Tibial nerve (tissue), 4 donors: ENCODE results near the gene CCL22. TPM values are rescaled to one million over a fixed set of nuclear protein-coding genes. Genes with fewer than 3 reads are reported as not detected.

Experiments used
- DNase-seq, 2 donors: peaks; one replicate each; pipeline ENCODE4 v3.0.0-alpha.2; 2019; ENCODE audit warnings: low spot score in 2 of 2
- H3K27ac ChIP-seq, 4 donors: fragments of 200-600 bp; sonication (generic) in 3 of 4; one replicate each; pipeline ENCODE4 v1.5.1; 2017 to 2019; ENCODE audit warnings: mild to moderate bottlenecking in 1 of 4
- H3K27me3 ChIP-seq, 2 donors: fragments of 200-600 bp; sonication (generic) in 1 of 2; one replicate each; pipeline versions ENCODE4 v1.5.1 to v1.6.0; 2017 to 2019
- H3K36me3 ChIP-seq, 3 donors: fragments of 200-600 bp; sonication (generic); one replicate each; pipeline ENCODE4 v1.5.1; 2018 to 2019
- H3K4me1 ChIP-seq, 4 donors: fragments of 200-600 bp; sonication (generic) in 3 of 4; one replicate each; pipeline ENCODE4 v1.5.1; 2017 to 2019
- H3K4me3 ChIP-seq, 4 donors: fragments of 200-600 bp; sonication (generic) in 3 of 4; one replicate each; pipeline ENCODE4 v1.5.1; 2017 to 2019; ENCODE audit warnings: mild to moderate bottlenecking in 1 of 4, moderate library complexity in 1 of 4
- H3K9me3 ChIP-seq, 4 donors: fragments of 200-600 bp; sonication (generic) in 3 of 4; one replicate each; pipeline ENCODE4 v1.5.1; 2017 to 2019
- CTCF ChIP-seq, 5 experiments: fragments of 200-600 bp in 3 of 5; fragments of 450-650 bp in 2 of 5; sonication (generic) in 3 of 5; IDR thresholded peaks; one replicate each; pipeline ENCODE4 v1.5.1; 2016 to 2019; ENCODE audit warnings: antibody characterized with exemption in 5 of 5, mild to moderate bottlenecking in 3 of 5, moderate library complexity in 2 of 5
- EP300 ChIP-seq, 2 donors: sonication (generic); formaldehyde crosslinking; IDR thresholded peaks; one replicate each; pipeline ENCODE4 v1.6.1; 2017; ENCODE audit warnings: antibody characterized with exemption in 2 of 2, mild to moderate bottlenecking in 1 of 2
- POLR2A ChIP-seq, 2 donors: fragments of 450-650 bp; IDR thresholded peaks; one replicate each; pipeline ENCODE4 v1.6.1; 2017; ENCODE audit warnings: antibody characterized with exemption in 2 of 2, mild to moderate bottlenecking in 2 of 2, moderate library complexity in 2 of 2
- WGBS, 2 donors: methylation state at CpG; one replicate each; pipeline ENCODE4 v1.1.5; 2018; 5-methylcytosine and 5-hydroxymethylcytosine counted together
- small RNA-seq: library from RNA; depleted of rRNA; stranded (forward); fragments of <200 nt; gene quantifications from one replicate; pipeline ENCODE3, GENCODE V24; 2016
- total RNA-seq, 4 donors: library from RNA; depleted of rRNA; stranded (reverse); fragments of >200 nt; gene quantifications; one replicate each; pipeline ENCODE4 v1.1.0, GENCODE V29; 2016

Gene CCL22
- total RNA-seq, 4 donors from 2014 or later: not detected

GRCh38 chr16:57411362-57411976 lies 52.9 kb downstream of the CCL22 start:
- Histone ChIP-seq H3K27ac (no peak overlapping the region), H3K9me3 (no peaks in the 10 kb centered on the region), H3K4me3 (no peak overlapping the region), H3K36me3 (no peaks in the 10 kb centered on the region), H3K4me1 (peaks cover 0 to 10% (median 2%) of the 10 kb centered on the region in 4 donors), H3K27me3 (no peaks in the 10 kb centered on the region)
- TF ChIP-seq POLR2A (IDR thresholded peaks at IDR 0.05) (no peak), CTCF (IDR thresholded peaks at IDR 0.05) (no peak), EP300 (IDR thresholded peaks at IDR 0.05) (no peak)
- no peak for DNase-seq
- 53 to 55% methylated on average over 7 to 9 of the region's 12 CpGs for WGBS, 2 donors

GRCh38 chr16:57412584-57412983 lies 54.0 kb downstream of the CCL22 start:
- no peaks in the 10 kb centered on the region for H3K9me3 ChIP-seq
- no peak overlapping the region for H3K27ac ChIP-seq
- DNase-seq: no peak
- H3K27me3 ChIP-seq: no peaks in the 10 kb centered on the region
- peaks cover 0 to 22% (median 11%) of the 10 kb centered on the region in 4 donors for H3K4me1 ChIP-seq
- TF ChIP-seq CTCF (IDR thresholded peaks at IDR 0.05): no peak
- no peak for TF ChIP-seq EP300 (IDR thresholded peaks at IDR 0.05)
- no peak for TF ChIP-seq POLR2A (IDR thresholded peaks at IDR 0.05)
- H3K4me3 ChIP-seq: no peak overlapping the region
- WGBS, 2 donors: 87 to 90% methylated on average over 9 of the region's 9 CpGs
- H3K36me3 ChIP-seq: no peaks in the 10 kb centered on the region

GRCh38 chr16:57413301-57413730 lies 54.7 kb downstream of the CCL22 start:
- no peak overlapping the region for H3K4me3 ChIP-seq
- no peaks in the 10 kb centered on the region for H3K27me3 ChIP-seq
- peaks cover 0 to 26% (median 11%) of the 10 kb centered on the region in 4 donors for H3K4me1 ChIP-seq
- no peaks in the 10 kb centered on the region for H3K36me3 ChIP-seq
- 79 to 95% methylated on average over 3 to 5 of the region's 5 CpGs for WGBS, 2 donors
- no peak for TF ChIP-seq POLR2A (IDR thresholded peaks at IDR 0.05)
- no peak for TF ChIP-seq EP300 (IDR thresholded peaks at IDR 0.05)
- no peak for TF ChIP-seq CTCF (IDR thresholded peaks at IDR 0.05)
- DNase-seq: no peak
- no peaks in the 10 kb centered on the region for H3K9me3 ChIP-seq
- no peak overlapping the region for H3K27ac ChIP-seq

- H3K4me3 ChIP-seq: no peak overlapping the region
- 79 to 84% methylated on average over 7 of the region's 7 CpGs for WGBS, 2 donors
- no peaks in the 10 kb centered on the region for H3K27me3 ChIP-seq
- TF ChIP-seq POLR2A (IDR thresholded peaks at IDR 0.05): no peak
- no peak for TF ChIP-seq EP300 (IDR thresholded peaks at IDR 0.05)
- no peak for TF ChIP-seq CTCF (IDR thresholded peaks at IDR 0.05)
- H3K27ac ChIP-seq: no peak overlapping the region
- peaks cover 0 to 30% (median 12%) of the 10 kb centered on the region in 4 donors for H3K4me1 ChIP-seq
- no peaks in the 10 kb centered on the region for H3K36me3 ChIP-seq
- DNase-seq: no peak
- H3K9me3 ChIP-seq: no peaks in the 10 kb centered on the region
Measured at GRCh38 chr16:57413733-57414132, 55.1 kb downstream of the CCL22 start.

Small RNAs within 50 kb of the gene (small RNA-seq; reads per million reads assigned to genes)
- not detected for gene AC108081.1

Other genes with a start within 250 kb of the CCL22 start
- 100 to 1,000 TPM in 1 of 4 donors, 10 to 100 TPM in 3; 58.4 to 100 (median 69.7) TPM for gene PSME3IP1, start 172.7 kb upstream of the CCL22 start, total RNA-seq
- 10 to 100 TPM; 20.4 to 28.5 (median 24.6) TPM for gene RSPRY1, start 172.5 kb upstream of the CCL22 start, total RNA-seq
- 10 to 100 TPM; 54.0 to 63.8 (median 55.5) TPM for gene ARL2BP, start 113.5 kb upstream of the CCL22 start, total RNA-seq
- 100 to 1,000 TPM; 162 to 363 (median 321) TPM for gene PLLP, start 74.1 kb upstream of the CCL22 start, total RNA-seq
- gene CX3CL1, start 13.7 kb downstream of the CCL22 start, total RNA-seq: 10 to 100 TPM in 3 of 4 donors, 1 to 10 TPM in 1; 8.7 to 18.4 (median 15.4) TPM
- gene CCL17, start 46.0 kb downstream of the CCL22 start, total RNA-seq: not detected
- 10 to 100 TPM; 23.4 to 26.7 (median 25.7) TPM for gene CIAPIN1, start 88.6 kb downstream of the CCL22 start, total RNA-seq
- gene COQ9, start 88.7 kb downstream of the CCL22 start, total RNA-seq: 10 to 100 TPM; 20.6 to 35.0 (median 27.5) TPM
- 100 to 1,000 TPM in 3 of 4 donors, 10 to 100 TPM in 1; 77.1 to 146 (median 101) TPM for gene POLR2C, start 103.9 kb downstream of the CCL22 start, total RNA-seq
- 10 to 100 TPM; 22.8 to 33.1 (median 29.1) TPM for gene DOK4, start 127.7 kb downstream of the CCL22 start, total RNA-seq
- 10 to 100 TPM; 17.4 to 30.4 (median 24.5) TPM for gene CCDC102A, start 177.8 kb downstream of the CCL22 start, total RNA-seq
- 1 to 10 TPM in 2 of 4 donors, under 1 TPM in 1, not detected in 1; 0.22 to 3.3 (median 1.2) TPM for gene ADGRG5, start 183.9 kb downstream of the CCL22 start, total RNA-seq